ENCODE results near the gene HEY2. TPM values are rescaled to one million over a fixed set of nuclear protein-coding genes. Genes with fewer than 3 reads are reported as not detected.
A peak's percentile ranks its signal among the peaks of the same experiment; 100 is the strongest.

Gene HEY2
- total and polyA plus RNA-seq, 9 donors, result 3.0 to 19.9 (median 8.2) TPM

DNA sequence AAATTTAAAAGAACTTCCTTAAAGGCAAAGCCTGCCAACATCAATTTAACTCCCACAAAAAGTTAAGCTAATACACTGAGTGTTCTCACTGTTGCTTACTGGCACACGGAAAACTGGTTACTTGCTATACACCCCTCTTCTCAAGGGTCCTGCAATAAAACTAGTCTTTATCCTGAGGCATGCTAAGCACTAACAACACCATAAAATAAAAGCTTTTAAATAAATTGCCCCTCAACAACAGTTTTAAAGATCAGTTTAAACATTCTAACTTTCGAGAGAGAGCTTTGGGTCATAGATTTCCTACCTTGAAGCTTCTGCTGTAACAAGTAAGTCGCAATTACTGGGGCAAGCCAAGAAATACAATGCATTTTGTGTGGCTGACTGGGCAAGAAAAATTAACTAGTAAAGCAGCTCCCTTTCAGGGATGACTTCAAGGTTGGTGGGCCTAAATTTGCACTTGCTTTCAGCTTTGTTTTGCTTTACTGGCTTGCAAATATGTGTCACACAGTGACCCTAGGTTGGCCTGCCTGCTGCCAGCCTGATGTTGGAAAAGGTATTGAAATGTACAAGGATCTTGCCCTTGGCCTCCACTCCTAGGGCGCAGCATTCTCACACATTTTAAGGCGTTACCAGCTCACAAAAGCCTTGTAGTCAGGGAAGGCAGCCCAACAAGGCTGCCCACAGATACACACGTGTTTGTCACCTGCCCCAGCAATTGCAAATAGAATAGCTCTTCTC, 4.0 kb upstream of the HEY2 start:
- Histone ChIP-seq H3K4me3 (no peak overlapping the region), H3K36me3 (no peaks in the 10 kb centered on the region), H3K27ac (peak overlapping the region in 1 of 2 donors; percentile 93), H3K4me1 (ENCODE audit: insufficient read depth) (peaks cover 4% of the 10 kb centered on the region), H3K9me3 (no peaks in the 10 kb centered on the region), H3K27me3 (no peaks in the 10 kb centered on the region)
- 65 to 83% (median 76%) methylated on average over 6 of the region's 6 CpGs for WGBS, 3 donors
- TF ChIP-seq EP300 (IDR thresholded peaks at IDR 0.05) (no peak), POLR2A (IDR thresholded peaks at IDR 0.05) (no peak)
- TF ChIP-seq, protein P1, sequence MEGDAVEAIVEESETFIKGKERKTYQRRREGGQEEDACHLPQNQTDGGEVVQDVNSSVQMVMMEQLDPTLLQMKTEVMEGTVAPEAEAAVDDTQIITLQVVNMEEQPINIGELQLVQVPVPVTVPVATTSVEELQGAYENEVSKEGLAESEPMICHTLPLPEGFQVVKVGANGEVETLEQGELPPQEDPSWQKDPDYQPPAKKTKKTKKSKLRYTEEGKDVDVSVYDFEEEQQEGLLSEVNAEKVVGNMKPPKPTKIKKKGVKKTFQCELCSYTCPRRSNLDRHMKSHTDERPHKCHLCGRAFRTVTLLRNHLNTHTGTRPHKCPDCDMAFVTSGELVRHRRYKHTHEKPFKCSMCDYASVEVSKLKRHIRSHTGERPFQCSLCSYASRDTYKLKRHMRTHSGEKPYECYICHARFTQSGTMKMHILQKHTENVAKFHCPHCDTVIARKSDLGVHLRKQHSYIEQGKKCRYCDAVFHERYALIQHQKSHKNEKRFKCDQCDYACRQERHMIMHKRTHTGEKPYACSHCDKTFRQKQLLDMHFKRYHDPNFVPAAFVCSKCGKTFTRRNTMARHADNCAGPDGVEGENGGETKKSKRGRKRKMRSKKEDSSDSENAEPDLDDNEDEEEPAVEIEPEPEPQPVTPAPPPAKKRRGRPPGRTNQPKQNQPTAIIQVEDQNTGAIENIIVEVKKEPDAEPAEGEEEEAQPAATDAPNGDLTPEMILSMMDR (IDR thresholded peaks at IDR 0.05), result no peak
- intact Hi-C loops (cut with DNase I), result loop anchor here in 1 of 4 donors (10.0 kb wide), 1 partner anchor 591 kb away; the partner anchor contains the start of gene TPD52L1
- DNase-seq, result no peak

DNA sequence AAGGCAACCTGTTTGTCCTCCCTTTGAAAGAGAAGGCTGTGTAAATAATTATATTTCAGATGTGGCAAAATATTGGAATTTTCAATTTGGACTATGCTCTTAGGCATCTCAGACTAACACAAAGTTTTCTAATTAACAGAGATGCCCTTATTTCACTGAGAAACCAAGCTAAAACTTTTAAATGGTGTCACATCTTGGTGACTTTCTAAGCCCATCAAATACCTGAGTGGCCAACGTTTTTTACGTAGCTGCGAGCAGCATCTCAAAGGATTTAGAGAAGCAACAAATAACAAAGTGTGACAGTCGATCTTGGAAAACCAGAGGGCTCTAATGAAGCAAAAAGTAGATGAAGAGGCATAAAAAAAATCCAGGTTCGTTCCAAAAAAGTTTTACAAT, 3.4 kb upstream of the HEY2 start:
- Histone ChIP-seq H3K27ac (peak overlapping the region in 1 of 2 donors; percentile 93), H3K4me1 (ENCODE audit: insufficient read depth) (peaks cover 4% of the 10 kb centered on the region), H3K4me3 (peak overlapping the region; percentile 77), H3K36me3 (no peaks in the 10 kb centered on the region), H3K9me3 (no peaks in the 10 kb centered on the region), H3K27me3 (no peaks in the 10 kb centered on the region)
- TF ChIP-seq, protein P1 (IDR thresholded peaks at IDR 0.05), result no peak
- no peak for TF ChIP-seq EP300 (IDR thresholded peaks at IDR 0.05)
- no peak for TF ChIP-seq POLR2A (IDR thresholded peaks at IDR 0.05)
- WGBS, 3 donors, result 30 to 46% (median 37%) methylated on average over 5 of the region's 5 CpGs
- intact Hi-C loops (cut with DNase I), result loop anchor here in 1 of 4 donors (10.0 kb wide), 1 partner anchor 591 kb away; the partner anchor contains the start of gene TPD52L1
- DNase-seq, result no peak

DNA sequence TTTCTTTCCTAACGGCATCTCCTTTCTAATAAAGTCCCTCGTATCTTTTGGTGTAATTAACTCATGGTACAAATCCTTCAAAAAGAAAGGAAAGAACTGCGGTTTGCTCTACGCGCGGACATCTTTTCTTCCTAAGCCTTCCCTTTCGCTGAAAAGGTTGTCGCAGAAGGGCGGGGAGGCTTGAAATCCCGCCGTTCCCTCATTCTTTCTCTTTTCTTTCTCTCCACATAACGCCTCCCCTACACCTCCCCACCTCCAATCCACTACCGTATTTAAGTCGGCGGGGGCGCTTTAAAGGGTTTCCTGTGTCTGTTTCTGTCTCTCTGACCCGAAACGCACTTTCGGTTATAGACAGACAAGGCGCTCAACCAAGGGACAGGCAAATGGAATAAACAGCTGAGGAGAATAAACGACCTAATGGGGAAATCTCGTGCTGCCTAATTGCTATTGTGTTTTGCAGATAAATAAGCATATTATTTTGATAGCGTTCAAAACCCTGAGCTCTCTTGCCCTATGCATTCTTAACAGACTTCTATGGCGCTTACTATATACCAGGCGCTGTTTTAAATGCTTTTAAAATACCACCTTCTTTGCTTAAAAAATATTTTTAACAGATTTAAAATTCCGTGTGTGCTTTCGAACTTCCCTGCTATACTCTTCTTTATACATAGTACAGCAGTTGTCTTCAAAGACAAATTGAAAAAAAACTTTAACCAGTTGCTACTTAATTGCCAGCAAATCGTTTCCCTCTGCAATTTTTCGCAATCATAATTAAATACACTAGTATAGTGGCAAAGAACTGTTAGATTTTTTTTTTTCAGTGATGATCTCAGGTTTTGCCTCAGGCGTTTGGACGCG, 2.5 kb upstream of the HEY2 start:
- peaks cover 4% of the 10 kb centered on the region for H3K4me1 ChIP-seq (ENCODE audit: insufficient read depth)
- H3K4me3 ChIP-seq, result peak overlapping the region; percentile 77
- no peaks in the 10 kb centered on the region for H3K27me3 ChIP-seq
- peak; percentile 52 to 79 (median 68) for DNase-seq
- no peak for TF ChIP-seq EP300 (IDR thresholded peaks at IDR 0.05)
- TF ChIP-seq, protein P1 (IDR thresholded peaks at IDR 0.05), result no peak
- TF ChIP-seq POLR2A (IDR thresholded peaks at IDR 0.05), result peak; percentile 30
- H3K27ac ChIP-seq, result peak overlapping the region; percentile 9 to 93
- WGBS, 3 donors, result 2 to 3% (median 2%) methylated on average over 32 of the region's 32 CpGs
- intact Hi-C loops (cut with DNase I), result loop anchor here in 1 of 4 donors (10.0 kb wide), 1 partner anchor 592 kb away; the partner anchor contains the start of gene TPD52L1
- H3K36me3 ChIP-seq, result no peaks in the 10 kb centered on the region
- H3K9me3 ChIP-seq, result no peaks in the 10 kb centered on the region

DNA sequence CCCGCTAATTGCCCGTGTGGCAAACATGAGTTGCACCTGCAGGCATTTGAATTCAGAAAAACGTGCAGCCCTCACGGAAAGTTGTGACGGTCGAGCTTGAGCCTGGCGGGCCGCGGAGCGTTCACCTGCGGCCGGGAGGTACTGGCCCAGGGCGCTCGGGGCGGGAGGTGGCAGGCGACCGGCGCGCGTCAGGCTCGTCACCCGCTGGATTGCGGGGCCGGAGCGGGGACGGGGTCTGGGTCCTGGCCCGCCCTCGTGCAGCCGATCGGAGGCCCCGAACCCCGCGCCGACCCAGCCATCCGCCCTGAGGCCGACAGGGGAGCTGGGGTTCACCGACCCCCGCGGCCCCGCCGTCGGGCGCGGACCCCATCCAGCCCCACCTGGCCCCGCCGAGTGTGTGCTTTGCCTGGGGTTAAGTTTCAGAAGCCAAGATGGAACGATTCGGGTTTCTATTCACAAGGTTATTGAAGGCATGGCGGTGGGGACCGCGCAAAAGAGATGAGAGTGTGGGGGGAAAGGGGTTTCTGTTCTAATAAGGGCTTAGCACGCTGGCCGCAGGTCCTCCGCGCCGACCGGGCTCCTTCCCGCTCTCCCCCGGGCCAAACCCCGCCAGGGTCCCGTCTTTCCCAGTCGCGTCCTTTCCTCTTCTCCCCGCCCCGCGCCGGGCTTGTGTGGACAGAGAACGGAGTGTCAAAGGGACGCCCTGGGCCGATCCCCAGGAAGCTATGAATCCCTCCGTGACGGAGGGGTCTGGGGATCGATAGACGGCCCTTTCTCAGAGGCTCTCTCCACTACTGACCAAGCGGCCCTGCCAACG, 1.6 kb upstream of the HEY2 start:
- intact Hi-C loops (cut with DNase I), result loop anchor here in 1 of 4 donors (10.0 kb wide), 1 partner anchor 593 kb away; the partner anchor contains the start of gene TPD52L1
- peak overlapping the region; percentile 77 for H3K4me3 ChIP-seq
- peak; percentile 42 to 65 (median 55) for DNase-seq
- TF ChIP-seq, protein P1 (IDR thresholded peaks at IDR 0.05), result no peak
- TF ChIP-seq EP300 (IDR thresholded peaks at IDR 0.05) (no peak), POLR2A (IDR thresholded peaks at IDR 0.05) (no peak)
- no peaks in the 10 kb centered on the region for H3K9me3 ChIP-seq
- WGBS, 3 donors, result 1% methylated on average over 54 to 76 of the region's 76 CpGs
- H3K27me3 ChIP-seq, result no peaks in the 10 kb centered on the region
- H3K27ac ChIP-seq, result peak overlapping the region; percentile 85 to 93
- H3K4me1 ChIP-seq (ENCODE audit: insufficient read depth), result peaks cover 4% of the 10 kb centered on the region
- no peaks in the 10 kb centered on the region for H3K36me3 ChIP-seq

Data from ovary (tissue), 9 donors.